HepG2 (cell line): ENCODE measurements around the gene ADIPOR2. TPM values are rescaled to one million over a fixed set of nuclear protein-coding genes. Genes with fewer than 3 reads are reported as not detected.

Experiments used
- FOSL1 ChIP-seq: sonication (generic); formaldehyde crosslinking; IDR thresholded peaks from 2 replicates; pipeline ENCODE4 v1.9.0; 2021; ENCODE audit warnings: missing genetic modification reagents, borderline replicate concordance
- FOXA3 ChIP-seq: IDR thresholded peaks from 2 replicates; pipeline ENCODE4 v1.6.1; 2016; ENCODE audit warnings: missing genetic modification reagents, missing compliant biosample characterization
- GABPA ChIP-seq, 2 experiments: IDR thresholded peaks; 2 replicates each; pipeline ENCODE4 v1.6.1; 2011 to 2016; ENCODE audit warnings: low read depth in 2 of 2, low read length in 1 of 2, missing biosample characterization in 1 of 2, missing genetic modification characterization in 1 of 2
- IRF2 ChIP-seq: IDR thresholded peaks from 2 replicates; pipeline ENCODE4 v1.6.1; 2018; ENCODE audit warnings: missing genetic modification reagents, missing compliant biosample characterization
- KDM2A ChIP-seq: sonication (generic); formaldehyde crosslinking; IDR thresholded peaks from 2 replicates; pipeline ENCODE4 v1.4.0; 2020; ENCODE audit warnings: low read depth, missing genetic modification reagents, borderline replicate concordance
- LCORL ChIP-seq, 2 experiments: fragments of 450-650 bp in 1 of 2; sonication (generic) in 1 of 2; formaldehyde crosslinking in 1 of 2; IDR thresholded peaks; 2 replicates each; pipeline versions ENCODE4 v1.5.0 to v1.6.1; 2017 to 2020; ENCODE audit warnings: antibody characterized with exemption in 1 of 2, missing genetic modification reagents in 1 of 2
- NR2F1 ChIP-seq, 2 experiments: fragments of 450-650 bp in 1 of 2; formaldehyde crosslinking in 1 of 2; IDR thresholded peaks; 2 replicates each; pipeline versions ENCODE4 v1.5.0 to v1.6.1; 2016 to 2020; ENCODE audit warnings: mild to moderate bottlenecking in 1 of 2, missing compliant biosample characterization in 1 of 2, missing genetic modification reagents in 1 of 2, moderate library complexity in 1 of 2
- NR2F2 ChIP-seq: IDR thresholded peaks from 2 replicates; pipeline ENCODE4 v1.6.1; 2012; ENCODE audit warnings: low read depth, inconsistent platforms, borderline replicate concordance
- PCBP1 ChIP-seq: fragments of 200-400 bp; formaldehyde crosslinking; IDR thresholded peaks from 2 replicates; pipeline ENCODE4 v1.6.1; 2017; ENCODE audit warnings: mild to moderate bottlenecking, low read depth, low read length, borderline replicate concordance
- SPEN ChIP-seq: sonication (generic); formaldehyde crosslinking; IDR thresholded peaks from 2 replicates; pipeline ENCODE4 v1.5.1; 2020; ENCODE audit warnings: low read depth, mild to moderate bottlenecking, missing genetic modification reagents
- THAP11 ChIP-seq: IDR thresholded peaks from 2 replicates; pipeline ENCODE4 v1.6.1; 2016; ENCODE audit warnings: missing biosample characterization, missing genetic modification reagents
- ZFP90 ChIP-seq: sonication (generic); formaldehyde crosslinking; IDR thresholded peaks from 2 replicates; pipeline ENCODE4 v1.8.0; 2022; ENCODE audit warnings: missing genetic modification reagents, mild to moderate bottlenecking, inconsistent platforms, borderline replicate concordance
- ZNF136 ChIP-seq: sonication (generic); formaldehyde crosslinking; IDR thresholded peaks from 2 replicates; pipeline ENCODE4 v1.8.1; 2022; ENCODE audit warnings: low read depth, mild to moderate bottlenecking, moderate library complexity, missing genetic modification reagents
- ZNF335 ChIP-seq: sonication (generic); formaldehyde crosslinking; IDR thresholded peaks from 2 replicates; pipeline ENCODE4 v1.4.0; 2020; ENCODE audit warnings: missing genetic modification reagents
- ZNF678 ChIP-seq: sonication (generic); formaldehyde crosslinking; IDR thresholded peaks from 2 replicates; pipeline ENCODE4 v1.4.0; 2020; ENCODE audit warnings: mild to moderate bottlenecking, missing genetic modification reagents
- ZNF709 ChIP-seq: sonication (generic); formaldehyde crosslinking; IDR thresholded peaks from 2 replicates; pipeline ENCODE4 v1.5.0; 2020; ENCODE audit warnings: mild to moderate bottlenecking, missing genetic modification reagents
- polyA plus RNA-seq, 8 experiments: library from polyadenylated mRNA; depleted of rRNA in 3 of 8; stranded (reverse) in 7 of 8; unstranded in 1 of 8; fragments of >200 nt; fragmentation: Illumina TruSeq in 4 of 8; extraction: Trizol in 4 of 8; gene quantifications; 2 replicates each; pipeline versions ENCODE4 v1.2.1 to v1.2.3, GENCODE V29; 2011 to 2016; ENCODE audit warnings: low read depth in 4 of 8, missing spikeins in 1 of 8, mixed read lengths in 1 of 8; ENCODE audit not compliant: insufficient read depth in 1 of 8
- total RNA-seq, 5 experiments: library from RNA; depleted of rRNA; stranded (reverse); fragments of >200 nt; fragmentation: Illumina TruSeq; extraction: Trizol; gene quantifications; 2 replicates each; pipeline ENCODE4 v1.2.3, GENCODE V29; 2016; ENCODE audit warnings: low read depth in 1 of 5
- TF ChIP-seq, protein P1 (sequence below), 2 experiments: fragments of 450-650 bp in 1 of 2; sonication (generic) in 1 of 2; formaldehyde crosslinking; IDR thresholded peaks; 2 replicates each; pipeline versions ENCODE4 v1.5.0 to v1.8.0; 2020 to 2022; ENCODE audit warnings: mild to moderate bottlenecking in 1 of 2, missing genetic modification reagents in 1 of 2
- TF ChIP-seq, protein P2 (sequence below): sonication (generic); formaldehyde crosslinking; IDR thresholded peaks from 2 replicates; pipeline ENCODE4 v1.5.1; 2020; ENCODE audit warnings: mild to moderate bottlenecking, moderate library complexity, missing genetic modification reagents
- TF ChIP-seq, protein P3 (sequence below): sonication (generic); formaldehyde crosslinking; IDR thresholded peaks from 2 replicates; pipeline ENCODE4 v1.8.1; 2023; ENCODE audit warnings: mild to moderate bottlenecking, missing genetic modification reagents
- TF ChIP-seq, protein P4 (sequence below): sonication (generic); formaldehyde crosslinking; IDR thresholded peaks from 2 replicates; pipeline ENCODE4 v1.4.0; 2020; ENCODE audit warnings: missing genetic modification reagents, borderline replicate concordance

ADIPOR2 gene
- total and polyA plus RNA-seq, 2 of the 13 experiments (the other 11 are each of a cell fraction or from before 2014, with no cell fraction given), result 35.2 to 52.2 TPM

DNA sequence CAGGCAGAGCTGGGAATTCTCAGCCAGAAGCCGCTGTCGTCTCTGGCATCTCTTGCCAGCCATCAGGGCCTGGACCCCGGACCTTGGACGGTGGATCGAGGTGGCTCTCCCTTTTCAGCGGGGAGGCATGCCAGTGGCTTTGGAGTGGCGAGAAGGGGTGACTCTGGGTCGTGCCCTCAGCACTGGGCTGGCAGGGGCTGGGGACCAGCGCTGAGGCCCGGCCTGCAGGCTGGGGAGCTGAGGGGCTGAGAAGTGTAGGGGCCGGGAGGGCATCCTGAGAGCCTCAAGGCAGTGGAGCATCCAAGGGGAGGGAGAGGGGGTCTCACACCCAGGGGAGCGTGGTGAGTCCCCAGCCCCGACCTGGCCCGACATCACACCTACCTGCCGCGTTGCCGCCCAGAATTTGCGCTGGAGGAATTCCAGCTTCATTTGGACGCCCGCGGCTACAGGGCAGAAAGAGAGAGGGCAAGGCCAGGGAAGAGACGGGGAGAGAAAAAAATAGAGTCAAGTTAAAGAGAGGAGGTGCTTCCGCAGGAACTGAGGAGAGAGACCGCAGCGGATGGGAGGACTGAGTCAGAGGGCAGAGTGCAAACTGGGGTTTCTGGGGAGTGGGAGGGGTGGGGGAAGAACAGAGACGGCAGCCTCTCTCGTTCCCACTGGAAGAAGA, 120.5 kb downstream of the ADIPOR2 start (continued):
- TF ChIP-seq, protein P1, sequence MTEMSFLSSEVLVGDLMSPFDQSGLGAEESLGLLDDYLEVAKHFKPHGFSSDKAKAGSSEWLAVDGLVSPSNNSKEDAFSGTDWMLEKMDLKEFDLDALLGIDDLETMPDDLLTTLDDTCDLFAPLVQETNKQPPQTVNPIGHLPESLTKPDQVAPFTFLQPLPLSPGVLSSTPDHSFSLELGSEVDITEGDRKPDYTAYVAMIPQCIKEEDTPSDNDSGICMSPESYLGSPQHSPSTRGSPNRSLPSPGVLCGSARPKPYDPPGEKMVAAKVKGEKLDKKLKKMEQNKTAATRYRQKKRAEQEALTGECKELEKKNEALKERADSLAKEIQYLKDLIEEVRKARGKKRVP (CRISPR knock-in tag; IDR thresholded peaks at IDR 0.05), result peak in 1 of 2 experiments; percentile 35; a peak in 1 of 4 replicates
- TF ChIP-seq SPEN (CRISPR knock-in tag) (peak; percentile 54; the same call in 1 of the 2 replicates), LCORL (IDR thresholded peaks at IDR 0.05) (0 out of 2 replicates have a peak, but pooled peaks have one; percentile 8), LCORL (CRISPR knock-in tag; IDR thresholded peaks at IDR 0.05) (no peak; the same call in 1 of the 2 replicates), ZNF678 (CRISPR knock-in tag) (no peak), KDM2A (CRISPR knock-in tag) (peak; percentile 61; the same call in 1 of the 2 replicates), PCBP1 (0 out of 2 replicates have a peak, but pooled peaks have one; percentile 10), NR2F2 (0 out of 2 replicates have a peak, but pooled peaks have one; percentile 6), ZNF709 (CRISPR knock-in tag) (0 out of 2 replicates have a peak, but pooled peaks have one; percentile 25), IRF2 (CRISPR knock-in tag) (peak; percentile 20; the same call in 1 of the 2 replicates), FOXA3 (CRISPR knock-in tag) (peak; percentile 16; the same call in 1 of the 2 replicates), FOSL1 (peak; percentile 64; the same call in 1 of the 2 replicates), ZNF335 (CRISPR knock-in tag) (peak; percentile 54; the same call in 1 of the 2 replicates), ZNF136 (CRISPR knock-in tag) (no peak), ZFP90 (CRISPR knock-in tag) (peak; percentile 51; the same call in 1 of the 2 replicates), GABPA (IDR thresholded peaks at IDR 0.05; ENCODE audit: low read depth, low read length) (peak; percentile 36; the same call in 1 of the 2 replicates), GABPA (CRISPR knock-in tag; IDR thresholded peaks at IDR 0.05; ENCODE audit: low read depth) (peak; percentile 80), NR2F1 (CRISPR knock-in tag; IDR thresholded peaks at IDR 0.05) (no peak), THAP11 (peak; percentile 62)
- TF ChIP-seq, protein P2, sequence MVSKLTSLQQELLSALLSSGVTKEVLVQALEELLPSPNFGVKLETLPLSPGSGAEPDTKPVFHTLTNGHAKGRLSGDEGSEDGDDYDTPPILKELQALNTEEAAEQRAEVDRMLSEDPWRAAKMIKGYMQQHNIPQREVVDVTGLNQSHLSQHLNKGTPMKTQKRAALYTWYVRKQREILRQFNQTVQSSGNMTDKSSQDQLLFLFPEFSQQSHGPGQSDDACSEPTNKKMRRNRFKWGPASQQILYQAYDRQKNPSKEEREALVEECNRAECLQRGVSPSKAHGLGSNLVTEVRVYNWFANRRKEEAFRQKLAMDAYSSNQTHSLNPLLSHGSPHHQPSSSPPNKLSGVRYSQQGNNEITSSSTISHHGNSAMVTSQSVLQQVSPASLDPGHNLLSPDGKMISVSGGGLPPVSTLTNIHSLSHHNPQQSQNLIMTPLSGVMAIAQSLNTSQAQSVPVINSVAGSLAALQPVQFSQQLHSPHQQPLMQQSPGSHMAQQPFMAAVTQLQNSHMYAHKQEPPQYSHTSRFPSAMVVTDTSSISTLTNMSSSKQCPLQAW, result 0 out of 2 replicates have a peak, but pooled peaks have one; percentile 43
- TF ChIP-seq, protein P3, sequence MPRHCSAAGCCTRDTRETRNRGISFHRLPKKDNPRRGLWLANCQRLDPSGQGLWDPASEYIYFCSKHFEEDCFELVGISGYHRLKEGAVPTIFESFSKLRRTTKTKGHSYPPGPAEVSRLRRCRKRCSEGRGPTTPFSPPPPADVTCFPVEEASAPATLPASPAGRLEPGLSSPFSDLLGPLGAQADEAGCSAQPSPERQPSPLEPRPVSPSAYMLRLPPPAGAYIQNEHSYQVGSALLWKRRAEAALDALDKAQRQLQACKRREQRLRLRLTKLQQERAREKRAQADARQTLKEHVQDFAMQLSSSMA, result peak; percentile 77; the same call in 1 of the 2 replicates
- TF ChIP-seq, protein P4, sequence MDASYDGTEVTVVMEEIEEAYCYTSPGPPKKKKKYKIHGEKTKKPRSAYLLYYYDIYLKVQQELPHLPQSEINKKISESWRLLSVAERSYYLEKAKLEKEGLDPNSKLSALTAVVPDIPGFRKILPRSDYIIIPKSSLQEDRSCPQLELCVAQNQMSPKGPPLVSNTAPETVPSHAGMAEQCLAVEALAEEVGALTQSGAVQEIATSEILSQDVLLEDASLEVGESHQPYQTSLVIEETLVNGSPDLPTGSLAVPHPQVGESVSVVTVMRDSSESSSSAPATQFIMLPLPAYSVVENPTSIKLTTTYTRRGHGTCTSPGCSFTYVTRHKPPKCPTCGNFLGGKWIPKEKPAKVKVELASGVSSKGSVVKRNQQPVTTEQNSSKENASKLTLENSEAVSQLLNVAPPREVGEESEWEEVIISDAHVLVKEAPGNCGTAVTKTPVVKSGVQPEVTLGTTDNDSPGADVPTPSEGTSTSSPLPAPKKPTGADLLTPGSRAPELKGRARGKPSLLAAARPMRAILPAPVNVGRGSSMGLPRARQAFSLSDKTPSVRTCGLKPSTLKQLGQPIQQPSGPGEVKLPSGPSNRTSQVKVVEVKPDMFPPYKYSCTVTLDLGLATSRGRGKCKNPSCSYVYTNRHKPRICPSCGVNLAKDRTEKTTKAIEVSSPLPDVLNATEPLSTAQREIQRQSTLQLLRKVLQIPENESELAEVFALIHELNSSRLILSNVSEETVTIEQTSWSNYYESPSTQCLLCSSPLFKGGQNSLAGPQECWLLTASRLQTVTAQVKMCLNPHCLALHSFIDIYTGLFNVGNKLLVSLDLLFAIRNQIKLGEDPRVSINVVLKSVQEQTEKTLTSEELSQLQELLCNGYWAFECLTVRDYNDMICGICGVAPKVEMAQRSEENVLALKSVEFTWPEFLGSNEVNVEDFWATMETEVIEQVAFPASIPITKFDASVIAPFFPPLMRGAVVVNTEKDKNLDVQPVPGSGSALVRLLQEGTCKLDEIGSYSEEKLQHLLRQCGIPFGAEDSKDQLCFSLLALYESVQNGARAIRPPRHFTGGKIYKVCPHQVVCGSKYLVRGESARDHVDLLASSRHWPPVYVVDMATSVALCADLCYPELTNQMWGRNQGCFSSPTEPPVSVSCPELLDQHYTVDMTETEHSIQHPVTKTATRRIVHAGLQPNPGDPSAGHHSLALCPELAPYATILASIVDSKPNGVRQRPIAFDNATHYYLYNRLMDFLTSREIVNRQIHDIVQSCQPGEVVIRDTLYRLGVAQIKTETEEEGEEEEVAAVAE (CRISPR knock-in tag), result peak; percentile 48; the same call in 1 of the 2 replicates
